Adipocyte (in vitro differentiated cells): ENCODE data around the gene WHRN.

ENCODE experiments used
- DNase-seq: peaks from one replicate; pipeline ENCODE4 v3.0.0-alpha.2; 2015; ENCODE audit warnings: low read depth
- H3K27me3 ChIP-seq: replicated peaks from 2 replicates; pipeline ENCODE4 v1.7.0; 2013; ENCODE audit warnings: mild to moderate bottlenecking, low read length, moderate library complexity; ENCODE audit not compliant: control insufficient read depth, insufficient read depth
- H3K36me3 ChIP-seq: 2 replicates; pipeline ENCODE4 v1.7.0; 2013; ENCODE audit warnings: low read length, mild to moderate bottlenecking, moderate library complexity; ENCODE audit not compliant: control insufficient read depth, insufficient read depth, severe bottlenecking
- H3K4me1 ChIP-seq: 2 replicates; pipeline ENCODE4 v1.7.0; 2013; ENCODE audit warnings: mild to moderate bottlenecking, low read length, moderate library complexity; ENCODE audit not compliant: control insufficient read depth, insufficient read depth
- H3K4me3 ChIP-seq: 2 replicates; pipeline ENCODE4 v1.7.0; 2013; ENCODE audit warnings: mild to moderate bottlenecking, low read length, moderate library complexity
- H3K9ac ChIP-seq: 2 replicates; pipeline ENCODE4 v1.7.0; 2013; ENCODE audit warnings: mild to moderate bottlenecking, low read length, moderate library complexity
- H3K9me3 ChIP-seq: 2 replicates; pipeline ENCODE4 v1.7.0; 2013; ENCODE audit warnings: mild to moderate bottlenecking, low read length, moderate library complexity; ENCODE audit not compliant: control insufficient read depth

WHRN gene

DNA sequence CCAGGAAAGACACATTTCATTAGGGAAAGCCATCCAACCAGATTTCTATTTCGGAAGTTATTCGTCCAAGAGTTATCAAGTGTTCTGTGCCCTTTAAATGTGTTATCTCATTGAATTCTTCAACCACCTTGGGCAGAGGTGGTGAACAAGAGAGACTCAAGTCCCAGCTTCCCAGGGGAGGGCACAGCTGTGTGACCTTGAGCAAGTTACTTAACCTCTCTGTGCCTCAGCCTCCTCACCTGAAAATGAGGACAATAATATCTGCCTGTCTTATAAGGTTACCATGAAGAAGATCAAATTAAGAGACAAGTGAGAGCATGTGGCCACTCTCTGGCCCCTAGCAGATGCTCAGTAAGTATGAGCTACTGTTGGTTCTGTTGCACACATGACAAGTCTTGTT lies 37.4 kb downstream of the WHRN start:
- Histone ChIP-seq H3K27me3 (no peaks in the 10 kb centered on the region), H3K4me3 (no peak overlapping the region), H3K4me1 (no peaks in the 10 kb centered on the region), H3K9ac (no peak overlapping the region), H3K9me3 (no peaks in the 10 kb centered on the region), H3K36me3 (no peaks in the 10 kb centered on the region)
- DNase-seq, result no peak

GRCh38 chr9:114467226-114467750 lies 38.0 kb downstream of the WHRN start:
- no peak overlapping the region for H3K9ac ChIP-seq
- H3K4me1 ChIP-seq, result no peaks in the 10 kb centered on the region
- no peaks in the 10 kb centered on the region for H3K27me3 ChIP-seq
- no peaks in the 10 kb centered on the region for H3K36me3 ChIP-seq
- no peak for DNase-seq
- no peaks in the 10 kb centered on the region for H3K9me3 ChIP-seq
- H3K4me3 ChIP-seq, result no peak overlapping the region

GRCh38 chr9:114465906-114466900 lies 39.1 kb downstream of the WHRN start:
- Histone ChIP-seq H3K4me1 (no peaks in the 10 kb centered on the region), H3K9ac (no peak overlapping the region), H3K36me3 (no peaks in the 10 kb centered on the region), H3K9me3 (no peaks in the 10 kb centered on the region), H3K27me3 (no peaks in the 10 kb centered on the region), H3K4me3 (no peak overlapping the region)
- DNase-seq, result no peak

DNA sequence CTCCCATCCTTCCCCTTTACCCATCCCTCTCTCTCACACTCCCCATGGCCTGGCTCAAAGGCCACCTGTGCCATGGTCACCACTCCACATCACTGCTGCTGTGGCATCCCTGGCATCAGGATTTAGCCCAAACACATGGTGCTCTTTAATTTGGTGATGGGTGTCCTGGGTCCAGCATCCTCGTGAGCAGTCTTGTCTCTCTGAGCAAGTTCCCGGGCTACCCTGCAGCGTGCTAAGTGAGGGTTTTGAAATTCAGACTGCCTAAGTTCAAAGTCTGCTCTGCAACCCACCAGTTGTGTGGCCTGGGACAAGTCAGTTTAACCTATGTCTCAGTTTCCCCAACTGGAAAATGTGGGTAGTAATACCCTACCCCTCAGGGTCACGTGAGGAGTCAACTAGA lies 39.9 kb downstream of the WHRN start:
- H3K9me3 ChIP-seq, result no peaks in the 10 kb centered on the region
- no peaks in the 10 kb centered on the region for H3K27me3 ChIP-seq
- H3K36me3 ChIP-seq, result no peaks in the 10 kb centered on the region
- no peak overlapping the region for H3K4me3 ChIP-seq
- no peak for DNase-seq
- H3K4me1 ChIP-seq, result no peaks in the 10 kb centered on the region
- H3K9ac ChIP-seq, result no peak overlapping the region

DNA sequence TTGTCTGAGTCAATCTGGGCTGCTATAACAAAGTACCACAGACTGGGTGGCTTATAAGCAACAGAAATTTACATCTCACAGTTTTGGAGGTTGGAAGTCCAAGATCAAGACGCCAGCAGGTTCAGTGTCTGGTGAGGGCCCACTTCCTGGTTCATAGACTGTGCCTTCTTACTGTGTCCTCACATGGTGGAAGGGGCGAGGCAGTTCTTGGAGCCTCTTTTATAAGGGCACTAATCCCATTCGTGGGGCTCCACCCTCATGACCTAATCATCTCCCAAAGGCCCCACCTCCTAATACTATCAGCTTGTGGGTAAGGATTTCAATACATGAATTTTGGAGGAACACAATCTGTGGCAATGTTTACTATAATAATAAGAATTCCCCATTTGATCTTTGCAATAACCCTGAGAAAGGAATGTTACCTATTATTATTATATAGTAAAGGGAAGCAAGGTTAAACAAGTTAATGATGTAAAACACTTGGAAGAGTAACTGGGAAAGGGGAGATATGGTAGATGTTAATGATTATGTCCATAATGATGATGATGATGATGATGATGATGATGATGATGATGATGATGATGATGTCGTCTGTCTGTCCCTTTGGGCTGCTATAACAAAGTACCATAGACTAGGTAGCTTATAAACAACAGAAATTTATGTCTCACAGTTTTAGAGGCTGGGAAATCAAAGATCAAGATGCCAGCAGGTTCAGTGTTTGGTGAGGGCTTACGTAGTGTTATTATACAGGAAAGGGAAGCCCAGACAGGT lies 40.8 kb downstream of the WHRN start:
- H3K4me1 ChIP-seq, result no peaks in the 10 kb centered on the region
- DNase-seq, result no peak
- H3K27me3 ChIP-seq, result no peaks in the 10 kb centered on the region
- no peaks in the 10 kb centered on the region for H3K36me3 ChIP-seq
- no peak overlapping the region for H3K9ac ChIP-seq
- no peaks in the 10 kb centered on the region for H3K9me3 ChIP-seq
- no peak overlapping the region for H3K4me3 ChIP-seq

DNA sequence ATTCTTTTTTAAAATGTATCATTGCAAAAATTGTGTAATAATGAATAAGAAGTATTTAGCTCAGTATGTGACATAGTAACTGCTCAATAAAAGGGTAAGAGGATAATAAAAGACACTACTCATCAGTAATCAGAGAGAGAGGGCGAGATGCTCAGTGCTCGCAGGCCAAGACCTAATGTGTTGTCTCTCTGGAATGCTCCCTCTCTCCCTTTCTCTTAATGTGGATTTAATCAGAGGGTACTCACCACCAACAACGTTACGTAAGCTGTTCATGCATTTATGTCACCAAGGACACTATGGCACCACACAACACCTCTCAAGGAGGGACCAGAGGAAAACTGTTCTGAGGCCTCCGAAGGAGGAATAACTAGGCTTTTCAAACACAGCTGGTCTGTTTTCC lies 42.5 kb downstream of the WHRN start:
- Histone ChIP-seq H3K36me3 (no peaks in the 10 kb centered on the region), H3K4me1 (no peaks in the 10 kb centered on the region), H3K9ac (no peak overlapping the region), H3K4me3 (no peak overlapping the region), H3K27me3 (no peaks in the 10 kb centered on the region), H3K9me3 (no peaks in the 10 kb centered on the region)
- no peak for DNase-seq

GRCh38 chr9:114461468-114461867 lies 43.8 kb downstream of the WHRN start:
- Histone ChIP-seq H3K4me1 (no peaks in the 10 kb centered on the region), H3K36me3 (no peaks in the 10 kb centered on the region), H3K27me3 (no peaks in the 10 kb centered on the region), H3K9ac (no peak overlapping the region), H3K9me3 (no peaks in the 10 kb centered on the region), H3K4me3 (no peak overlapping the region)
- no peak for DNase-seq

DNA sequence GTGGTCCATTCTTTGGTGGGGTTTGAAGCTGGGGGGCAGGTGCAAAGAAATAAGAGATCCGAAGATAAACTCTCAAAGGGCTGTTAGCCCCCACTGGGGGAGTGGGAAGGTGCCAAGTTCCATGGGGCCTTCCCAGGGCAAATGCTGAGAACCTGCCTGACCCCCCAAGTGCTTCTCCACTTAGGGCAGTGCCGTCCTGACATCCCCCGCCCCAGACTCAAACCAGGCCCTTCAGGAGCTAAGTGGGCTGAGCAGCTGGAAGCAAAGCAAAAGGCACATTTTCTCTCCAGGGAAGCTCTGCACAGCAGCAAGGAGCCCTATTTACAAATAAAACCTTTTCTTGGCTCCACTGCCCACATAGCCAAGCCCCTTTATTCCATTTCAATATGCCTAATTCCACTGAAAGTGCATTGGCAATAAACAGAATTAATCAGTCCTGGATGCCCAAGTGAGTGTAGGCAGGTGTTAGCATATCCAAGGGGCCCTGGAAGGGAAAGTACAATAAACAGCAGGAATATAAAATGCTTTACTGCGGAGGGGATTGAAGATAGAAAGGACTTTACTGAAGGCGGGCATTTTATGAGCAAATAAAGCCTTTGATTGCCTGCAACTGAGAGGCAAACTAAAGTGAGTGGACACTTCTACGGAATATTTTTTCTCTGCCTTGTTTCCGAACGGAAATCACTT lies 44.6 kb downstream of the WHRN start:
- no peak overlapping the region for H3K4me3 ChIP-seq
- no peak for DNase-seq
- no peak overlapping the region for H3K9ac ChIP-seq
- no peaks in the 10 kb centered on the region for H3K4me1 ChIP-seq
- no peaks in the 10 kb centered on the region for H3K9me3 ChIP-seq
- no peaks in the 10 kb centered on the region for H3K36me3 ChIP-seq
- H3K27me3 ChIP-seq, result no peaks in the 10 kb centered on the region

DNA sequence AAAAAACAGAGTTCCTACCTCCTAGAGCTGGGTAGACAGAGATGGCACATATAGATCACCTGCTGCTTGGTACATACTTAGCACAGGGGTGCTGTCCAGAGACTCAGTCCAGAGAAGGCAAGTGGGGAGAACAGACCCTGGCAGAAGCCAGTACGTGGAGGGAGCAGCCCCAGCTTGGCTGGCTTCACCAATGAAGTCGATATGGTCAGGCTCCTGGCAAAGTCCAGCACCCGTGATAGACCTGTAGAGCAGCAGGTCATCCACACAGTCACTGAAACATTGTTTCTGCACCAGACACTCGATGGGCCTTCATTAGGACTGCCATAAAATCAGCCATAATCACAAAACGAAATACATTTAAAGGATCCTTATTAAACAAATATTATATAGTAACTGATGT lies 45.8 kb downstream of the WHRN start:
- Histone ChIP-seq H3K9me3 (no peaks in the 10 kb centered on the region), H3K9ac (no peak overlapping the region), H3K36me3 (no peaks in the 10 kb centered on the region), H3K4me1 (no peaks in the 10 kb centered on the region), H3K27me3 (no peaks in the 10 kb centered on the region), H3K4me3 (no peak overlapping the region)
- DNase-seq, result no peak

DNA sequence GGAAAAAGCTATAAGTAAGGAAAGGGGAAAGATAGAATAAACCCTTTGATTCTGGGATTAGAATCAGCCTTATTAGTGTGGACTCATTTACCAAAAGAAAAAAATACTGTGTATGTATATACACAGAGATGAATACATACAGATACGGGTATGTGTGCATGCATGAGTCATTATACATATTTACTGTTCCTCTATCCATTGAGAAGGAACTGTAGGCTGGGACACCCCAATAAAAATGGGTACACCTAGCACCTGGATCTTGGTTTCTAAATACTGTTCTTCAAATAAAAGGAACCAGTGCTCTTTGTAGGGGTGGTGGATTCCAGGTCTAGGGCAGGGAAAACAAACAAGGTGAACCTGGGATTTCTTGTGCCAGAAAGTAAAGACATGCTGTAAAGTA lies 48.3 kb downstream of the WHRN start:
- Histone ChIP-seq H3K4me1 (no peaks in the 10 kb centered on the region), H3K9ac (no peak overlapping the region), H3K27me3 (no peaks in the 10 kb centered on the region), H3K9me3 (peaks cover 6% of the 10 kb centered on the region), H3K4me3 (no peak overlapping the region), H3K36me3 (no peaks in the 10 kb centered on the region)
- DNase-seq, result no peak

DNA sequence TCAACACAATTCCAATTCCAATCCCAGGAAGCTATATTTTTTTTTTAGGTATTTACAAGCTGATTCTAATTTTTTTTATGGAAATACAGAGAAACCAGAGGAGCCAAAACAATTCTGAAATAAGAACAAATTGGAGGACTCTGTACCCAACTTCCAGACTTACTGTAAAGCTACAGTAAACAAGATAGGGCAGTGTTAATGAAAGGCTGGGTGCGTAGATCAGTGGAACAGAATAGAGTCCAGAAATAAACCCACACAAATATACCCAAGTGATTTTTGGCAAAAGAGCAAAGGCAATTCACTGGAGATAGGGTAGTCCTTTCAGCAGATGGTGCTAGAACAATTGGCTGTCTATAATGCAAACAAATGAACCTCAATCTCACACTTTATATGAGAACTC lies 50.6 kb downstream of the WHRN start:
- Histone ChIP-seq H3K9ac (no peak overlapping the region), H3K36me3 (no peaks in the 10 kb centered on the region), H3K4me1 (no peaks in the 10 kb centered on the region), H3K4me3 (no peak overlapping the region), H3K9me3 (peaks cover 6% of the 10 kb centered on the region), H3K27me3 (no peaks in the 10 kb centered on the region)
- no peak for DNase-seq
